Measurements from ENCODE around the gene PROX1.

PROX1 gene

DNA sequence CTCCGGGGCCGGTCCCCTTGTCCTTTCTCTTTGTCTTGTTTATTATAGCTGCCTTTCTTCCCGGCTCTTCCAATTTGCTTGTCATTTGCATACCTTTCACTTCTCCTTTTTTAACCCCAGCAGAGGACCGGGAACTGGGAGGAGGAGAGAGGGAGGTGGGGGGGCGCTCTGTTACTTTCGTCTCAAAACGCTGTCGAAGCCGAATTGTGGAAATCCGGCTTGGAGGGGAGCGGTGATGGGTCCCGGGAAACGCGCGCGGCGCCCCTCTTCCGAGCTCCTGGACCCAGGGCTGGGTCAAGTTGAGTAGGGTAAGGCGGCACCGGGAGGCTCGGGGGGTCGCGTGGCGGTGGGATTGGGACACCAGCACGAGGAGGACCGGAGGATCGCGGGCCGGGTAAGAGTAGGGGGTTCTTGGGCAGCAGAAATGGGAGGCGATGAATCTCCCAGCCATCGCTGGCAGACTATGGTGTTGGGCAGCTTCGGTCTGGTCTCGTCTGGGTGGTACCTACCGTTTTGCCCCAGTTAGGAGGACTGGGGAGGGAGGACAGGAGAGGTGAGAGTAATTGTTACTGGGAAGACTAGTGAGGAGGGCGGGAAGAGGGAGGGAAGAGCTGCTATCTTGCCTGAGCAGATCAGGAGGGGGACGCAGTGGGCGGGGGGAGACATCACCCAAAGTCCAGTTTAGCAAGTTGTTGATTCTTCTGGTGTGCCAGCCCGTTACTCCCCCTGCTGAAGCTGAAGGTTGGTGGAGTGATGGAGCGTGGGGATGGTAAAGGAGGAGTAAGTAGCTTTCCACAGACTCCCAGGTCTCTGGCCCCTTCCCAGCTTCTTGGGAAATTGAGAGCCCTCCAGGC lies 1.5 kb downstream of the PROX1 start:
- peak overlapping the region; percentile 69 for H3K4me3 ChIP-seq (ENCODE audit: control insufficient read depth, low read depth, low read length)
- no peak for TF ChIP-seq CTCF (IDR thresholded peaks at IDR 0.05; ENCODE audit: control insufficient read depth, insufficient read depth, low read depth, low read length, missing control alignments)

GRCh38 chr1:213993929-213994328 lies 6.2 kb downstream of the PROX1 start:
- no peak for DNase-seq (ENCODE audit: low read depth)
- H3K4me3 ChIP-seq (ENCODE audit: control insufficient read depth, low read depth, low read length): no peak overlapping the region

More for the DNA sequence above, 1.5 kb downstream of the PROX1 start:
- no peak for DNase-seq (ENCODE audit: low read depth)

GRCh38 chr1:213994888-213995287 lies 7.1 kb downstream of the PROX1 start:
- TF ChIP-seq CTCF (IDR thresholded peaks at IDR 0.05; ENCODE audit: control insufficient read depth, insufficient read depth, low read depth, low read length, missing control alignments): no peak
- no peak for DNase-seq (ENCODE audit: low read depth)
- no peak overlapping the region for H3K4me3 ChIP-seq (ENCODE audit: control insufficient read depth, low read depth, low read length)

More at GRCh38 chr1:213993929-213994328, 6.2 kb downstream of the PROX1 start:
- no peak for TF ChIP-seq CTCF (IDR thresholded peaks at IDR 0.05; ENCODE audit: control insufficient read depth, insufficient read depth, low read depth, low read length, missing control alignments)

DNA sequence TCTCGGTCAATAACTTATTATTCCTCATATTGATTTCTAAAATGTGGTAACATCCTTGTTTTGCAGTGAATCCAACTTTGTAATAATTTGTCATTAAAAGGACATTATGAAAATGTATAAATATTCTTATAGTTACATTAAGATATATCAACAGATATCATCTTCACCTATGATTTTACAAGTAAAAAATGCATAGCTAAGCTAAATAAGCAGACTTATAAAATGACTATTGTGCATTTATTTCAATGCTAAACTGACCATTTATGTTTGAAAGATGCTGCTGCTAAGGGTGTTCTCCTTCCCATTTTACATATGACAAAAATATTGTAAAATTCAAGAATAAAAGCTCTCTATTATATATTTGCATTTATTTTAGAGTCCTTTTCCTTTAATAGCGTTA lies 7.8 kb downstream of the PROX1 start:
- no peak for DNase-seq (ENCODE audit: low read depth)
- H3K4me3 ChIP-seq (ENCODE audit: control insufficient read depth, low read depth, low read length): no peak overlapping the region
- TF ChIP-seq CTCF (IDR thresholded peaks at IDR 0.05; ENCODE audit: control insufficient read depth, insufficient read depth, low read depth, low read length, missing control alignments): no peak

DNA sequence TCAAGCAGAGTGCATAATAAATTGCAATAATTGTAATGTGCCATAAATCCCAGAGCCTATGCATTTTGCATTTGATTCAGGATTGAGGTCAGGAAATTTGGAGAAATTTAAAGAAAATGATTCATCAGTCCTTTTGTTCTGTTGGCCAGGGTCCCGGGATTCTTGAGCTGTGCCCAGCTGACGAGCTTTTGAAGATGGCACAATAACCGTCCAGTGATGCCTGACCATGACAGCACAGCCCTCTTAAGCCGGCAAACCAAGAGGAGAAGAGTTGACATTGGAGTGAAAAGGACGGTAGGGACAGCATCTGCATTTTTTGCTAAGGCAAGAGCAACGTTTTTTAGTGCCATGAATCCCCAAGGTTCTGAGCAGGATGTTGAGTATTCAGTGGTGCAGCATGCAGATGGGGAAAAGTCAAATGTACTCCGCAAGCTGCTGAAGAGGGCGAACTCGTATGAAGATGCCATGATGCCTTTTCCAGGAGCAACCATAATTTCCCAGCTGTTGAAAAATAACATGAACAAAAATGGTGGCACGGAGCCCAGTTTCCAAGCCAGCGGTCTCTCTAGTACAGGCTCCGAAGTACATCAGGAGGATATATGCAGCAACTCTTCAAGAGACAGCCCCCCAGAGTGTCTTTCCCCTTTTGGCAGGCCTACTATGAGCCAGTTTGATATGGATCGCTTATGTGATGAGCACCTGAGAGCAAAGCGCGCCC lies 8.7 kb downstream of the PROX1 start:
- DNase-seq (ENCODE audit: low read depth): no peak
- TF ChIP-seq CTCF (IDR thresholded peaks at IDR 0.05; ENCODE audit: control insufficient read depth, insufficient read depth, low read depth, low read length, missing control alignments): no peak
- no peak overlapping the region for H3K4me3 ChIP-seq (ENCODE audit: control insufficient read depth, low read depth, low read length)

- TF ChIP-seq CTCF (IDR thresholded peaks at IDR 0.05; ENCODE audit: control insufficient read depth, insufficient read depth, low read depth, low read length, missing control alignments): no peak
- no peak for DNase-seq (ENCODE audit: low read depth)
- H3K4me3 ChIP-seq (ENCODE audit: control insufficient read depth, low read depth, low read length): no peak overlapping the region
Observed at GRCh38 chr1:213997038-213997771, 9.4 kb downstream of the PROX1 start.

Measured in AG09309 (cell line).